ENCODE measurements around the gene DYSF.
"Not testable (repeated sequence)": the region's sequence is repeated elsewhere in the genome, so short reads cannot be mapped to it uniquely, and the experiment has no call there.

DYSF gene

DNA sequence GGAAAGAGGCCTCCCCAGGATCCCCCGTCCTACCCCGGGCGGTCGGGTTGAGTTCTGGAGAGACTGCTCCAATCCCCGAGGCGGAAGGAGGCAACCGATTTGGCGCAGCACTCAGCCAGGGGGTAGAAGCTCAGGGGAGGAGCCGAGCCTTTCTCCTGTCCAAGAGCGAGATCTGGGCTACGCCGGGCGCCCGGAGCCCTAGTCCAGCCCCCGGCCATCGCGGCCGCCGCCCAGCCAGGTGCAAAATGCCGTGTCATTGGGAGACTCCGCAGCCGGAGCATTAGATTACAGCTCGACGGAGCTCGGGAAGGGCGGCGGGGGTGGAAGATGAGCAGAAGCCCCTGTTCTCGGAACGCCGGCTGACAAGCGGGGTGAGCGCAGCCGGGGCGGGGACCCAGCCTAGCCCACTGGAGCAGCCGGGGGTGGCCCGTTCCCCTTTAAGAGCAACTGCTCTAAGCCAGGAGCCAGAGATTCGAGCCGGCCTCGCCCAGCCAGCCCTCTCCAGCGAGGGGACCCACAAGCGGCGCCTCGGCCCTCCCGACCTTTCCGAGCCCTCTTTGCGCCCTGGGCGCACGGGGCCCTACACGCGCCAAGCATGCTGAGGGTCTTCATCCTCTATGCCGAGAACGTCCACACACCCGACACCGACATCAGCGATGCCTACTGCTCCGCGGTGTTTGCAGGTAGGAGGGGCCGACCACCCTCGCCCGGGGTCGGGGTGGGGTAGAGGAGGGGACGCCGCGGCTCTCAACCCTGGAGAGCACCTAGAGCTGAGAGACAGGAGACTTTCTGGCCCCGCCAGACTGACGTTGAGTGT lies at the start of gene DYSF:
TSS of gene DYSF (plus strand) at position 158 of the 817 bp plus-strand sequence.
- no peak for DNase-seq

DNA sequence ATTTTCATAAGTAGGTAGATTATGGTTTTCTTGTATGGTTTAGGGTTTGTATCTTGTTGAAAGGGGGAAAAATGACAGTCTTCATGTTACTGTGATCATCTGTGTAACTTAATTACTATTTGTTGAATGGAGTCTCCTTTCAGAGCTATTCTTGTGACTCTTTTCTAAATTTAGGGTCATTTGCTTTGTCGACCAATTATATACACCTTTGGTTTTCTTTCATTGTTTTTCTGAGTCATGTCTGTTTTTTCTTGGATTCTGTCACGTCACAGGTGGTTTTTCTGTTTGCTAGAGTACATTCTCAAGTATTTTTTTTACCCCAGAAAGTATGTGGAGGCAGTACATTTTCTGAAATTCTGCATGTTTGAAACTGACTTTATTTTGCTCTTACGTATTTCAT lies 43.8 kb upstream of the DYSF start:
- DNase-seq: no peak

DNA sequence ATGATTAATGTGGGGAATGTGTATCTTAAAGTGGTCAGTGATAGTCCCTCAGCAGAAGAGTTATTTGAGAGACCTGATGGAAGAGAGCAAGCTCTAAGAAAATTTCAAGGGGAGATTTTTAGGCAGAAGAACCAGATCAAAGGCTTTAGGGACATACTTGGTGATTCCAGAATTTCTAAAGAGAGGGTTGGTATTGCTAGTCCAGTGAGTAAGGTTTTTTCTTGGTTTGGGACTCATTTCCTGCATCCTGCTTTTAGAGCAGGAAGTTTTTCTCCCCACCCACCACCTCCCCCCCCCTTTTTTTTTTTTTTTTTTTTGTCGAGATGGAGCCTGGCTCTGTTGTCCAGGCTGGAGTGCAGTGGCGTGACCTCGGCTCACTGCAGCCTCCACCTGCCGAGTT lies 42.7 kb upstream of the DYSF start:
- no peak for DNase-seq

DNA sequence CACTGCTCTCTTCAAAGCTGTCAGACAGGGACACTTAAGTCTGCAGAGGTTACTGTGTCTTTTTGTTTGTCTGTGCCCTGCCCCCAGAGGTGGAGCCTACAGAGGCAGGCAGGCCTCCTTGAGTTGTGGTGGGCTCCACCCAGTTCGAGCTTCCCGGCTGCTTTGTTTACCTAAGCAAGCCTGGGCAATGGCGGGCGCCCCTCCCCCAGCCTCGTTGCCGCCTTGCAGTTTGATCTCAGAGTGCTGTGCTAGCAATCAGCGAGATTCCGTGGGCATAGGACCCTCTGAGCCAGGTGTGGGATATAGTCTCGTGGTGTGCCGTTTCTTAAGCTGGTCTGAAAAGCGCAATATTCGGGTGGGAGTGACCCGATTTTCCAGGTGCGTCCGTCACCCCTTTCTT lies 36.5 kb upstream of the DYSF start:
- DNase-seq: not testable (repeated sequence)

DNA sequence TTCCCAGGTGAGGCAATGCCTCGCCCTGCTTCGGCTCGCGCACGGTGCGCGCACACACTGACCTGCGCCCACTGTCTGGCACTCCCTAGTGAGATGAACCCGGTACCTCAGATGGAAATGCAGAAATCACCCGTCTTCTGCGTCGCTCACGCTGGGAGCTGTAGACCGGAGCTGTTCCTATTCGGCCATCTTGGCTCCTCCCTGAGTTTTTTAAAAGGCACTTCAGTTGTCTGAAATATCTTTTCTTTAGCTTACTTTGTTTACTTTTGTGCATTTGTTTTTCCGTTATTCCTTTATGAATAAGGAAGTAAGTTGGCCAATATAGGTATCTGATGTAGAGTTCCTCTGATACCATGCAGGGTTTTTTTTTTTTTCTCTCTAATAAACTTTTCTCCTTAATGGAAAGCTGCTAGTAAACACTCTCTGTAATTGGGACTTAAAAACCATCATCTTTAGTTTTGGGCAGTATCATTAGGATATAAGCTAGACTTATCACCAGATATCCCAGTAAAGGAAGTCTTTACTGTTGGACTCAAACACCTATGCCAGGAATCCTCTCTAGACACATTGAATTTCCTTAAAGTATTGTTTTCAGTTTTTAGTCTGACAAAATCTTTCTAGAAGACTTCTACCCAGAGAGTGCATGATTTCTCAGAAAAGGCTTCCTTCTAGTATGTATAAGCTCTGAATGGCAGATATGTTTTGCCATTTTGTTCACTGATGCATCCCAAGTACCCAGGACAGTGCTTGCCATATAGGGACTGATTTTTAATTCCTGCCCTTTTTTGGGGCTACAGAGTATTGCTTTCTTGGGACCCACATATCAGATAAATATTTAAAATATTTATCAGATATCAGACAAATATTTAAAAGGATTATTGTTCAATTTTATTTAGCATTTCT lies 35.8 kb upstream of the DYSF start:
- DNase-seq: no peak

DNA sequence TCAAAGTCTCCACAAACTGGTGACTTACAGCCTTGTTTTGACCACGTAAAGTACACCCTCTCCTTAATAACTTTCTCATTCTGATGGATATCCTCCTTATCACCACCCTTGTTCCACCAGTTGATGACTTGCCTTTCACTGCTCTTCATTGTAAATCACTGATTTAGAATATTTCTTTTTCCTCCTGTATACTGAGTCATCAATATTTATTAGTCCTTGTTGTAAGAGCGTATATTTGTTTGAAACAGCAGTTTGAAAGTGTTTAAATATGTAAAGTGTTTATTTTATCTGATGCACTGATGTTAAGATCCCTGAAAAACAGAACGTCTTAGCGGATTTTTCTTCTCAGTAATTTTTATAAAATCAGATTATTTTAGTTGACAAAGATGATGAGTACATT lies 34.2 kb upstream of the DYSF start:
- DNase-seq: no peak

DNA sequence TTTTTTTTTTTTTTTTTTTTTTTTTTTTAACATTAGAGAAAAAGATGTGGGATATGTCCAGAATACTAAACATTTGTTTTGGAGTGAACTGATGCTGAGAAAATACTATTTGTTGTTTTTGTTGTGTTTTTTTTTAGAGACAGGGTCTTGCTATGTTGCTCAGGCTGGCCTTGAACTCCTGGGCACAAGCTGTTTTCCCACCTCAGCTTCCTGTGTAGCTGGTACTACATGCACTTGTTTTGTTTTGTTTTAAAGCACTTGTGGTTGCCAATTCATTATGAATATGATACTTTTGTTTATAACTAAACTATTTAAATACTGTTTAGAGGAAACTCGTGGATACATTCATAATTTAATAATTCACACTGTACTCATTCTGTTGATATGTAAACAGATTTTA lies 33.4 kb upstream of the DYSF start:
- no peak for DNase-seq

DNA sequence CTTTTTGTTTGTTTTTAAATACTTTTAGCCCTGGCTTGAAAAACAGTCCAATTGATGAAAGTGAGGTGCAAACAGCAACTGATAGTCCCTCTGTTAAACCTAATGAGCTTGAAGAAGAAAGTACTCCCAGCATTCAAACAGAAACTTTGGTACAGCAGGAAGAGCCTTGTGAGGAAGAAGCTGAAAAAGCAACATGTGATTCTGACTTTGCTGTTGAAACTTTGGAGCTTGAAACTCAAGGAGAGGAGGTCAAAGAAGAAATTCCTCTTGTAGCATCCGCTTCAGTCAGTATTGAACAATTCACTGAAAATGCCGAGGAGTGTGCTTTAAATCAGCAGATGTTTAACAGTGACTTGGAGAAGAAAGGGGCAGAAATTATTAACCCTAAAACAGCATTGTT lies 30.6 kb upstream of the DYSF start:
- DNase-seq: no peak

DNA sequence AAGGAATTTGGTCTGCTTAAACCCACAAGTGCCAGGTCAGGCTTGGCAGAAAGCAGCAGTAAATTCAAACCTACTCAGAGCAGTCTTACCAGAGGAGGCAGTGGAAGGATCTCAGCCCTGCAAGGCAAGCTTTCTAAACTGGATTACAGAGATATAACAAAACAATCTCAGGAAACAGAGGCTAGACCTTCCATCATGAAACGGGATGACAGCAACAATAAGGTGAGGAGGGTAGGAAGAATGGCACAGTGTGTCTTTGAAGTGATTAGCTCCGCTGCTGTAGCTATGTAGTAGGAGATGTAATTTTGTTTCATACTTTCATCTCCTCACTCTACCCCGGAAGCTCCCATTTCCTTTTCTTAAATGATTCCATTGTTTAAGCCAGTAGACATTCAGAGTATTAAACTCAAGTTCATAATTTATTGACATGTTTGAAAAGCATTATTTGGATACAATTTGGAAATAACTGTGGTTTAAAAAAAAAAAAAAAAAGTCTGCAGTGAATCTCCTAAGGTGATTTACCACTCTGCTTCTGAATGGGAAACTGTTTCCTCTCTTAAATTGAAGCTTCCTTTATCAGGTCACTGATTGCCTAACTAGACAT lies 29.4 kb upstream of the DYSF start:
- no peak for DNase-seq

DNA sequence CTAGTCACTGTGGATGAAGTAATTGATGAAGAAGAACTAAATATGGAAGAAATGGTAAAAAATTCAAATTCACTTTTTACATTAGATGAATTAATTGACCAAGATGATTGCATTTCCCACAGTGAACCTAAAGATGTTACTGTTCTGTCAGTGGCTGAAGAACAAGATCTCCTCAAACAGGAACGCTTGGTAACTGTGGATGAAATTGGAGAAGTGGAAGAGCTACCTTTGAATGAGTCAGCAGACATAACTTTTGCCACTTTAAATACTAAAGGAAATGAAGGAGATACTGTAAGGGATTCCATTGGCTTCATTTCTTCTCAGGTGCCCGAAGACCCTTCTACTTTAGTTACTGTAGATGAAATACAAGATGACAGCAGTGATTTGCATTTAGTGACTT lies 26.6 kb upstream of the DYSF start:
- no peak for DNase-seq

DNA sequence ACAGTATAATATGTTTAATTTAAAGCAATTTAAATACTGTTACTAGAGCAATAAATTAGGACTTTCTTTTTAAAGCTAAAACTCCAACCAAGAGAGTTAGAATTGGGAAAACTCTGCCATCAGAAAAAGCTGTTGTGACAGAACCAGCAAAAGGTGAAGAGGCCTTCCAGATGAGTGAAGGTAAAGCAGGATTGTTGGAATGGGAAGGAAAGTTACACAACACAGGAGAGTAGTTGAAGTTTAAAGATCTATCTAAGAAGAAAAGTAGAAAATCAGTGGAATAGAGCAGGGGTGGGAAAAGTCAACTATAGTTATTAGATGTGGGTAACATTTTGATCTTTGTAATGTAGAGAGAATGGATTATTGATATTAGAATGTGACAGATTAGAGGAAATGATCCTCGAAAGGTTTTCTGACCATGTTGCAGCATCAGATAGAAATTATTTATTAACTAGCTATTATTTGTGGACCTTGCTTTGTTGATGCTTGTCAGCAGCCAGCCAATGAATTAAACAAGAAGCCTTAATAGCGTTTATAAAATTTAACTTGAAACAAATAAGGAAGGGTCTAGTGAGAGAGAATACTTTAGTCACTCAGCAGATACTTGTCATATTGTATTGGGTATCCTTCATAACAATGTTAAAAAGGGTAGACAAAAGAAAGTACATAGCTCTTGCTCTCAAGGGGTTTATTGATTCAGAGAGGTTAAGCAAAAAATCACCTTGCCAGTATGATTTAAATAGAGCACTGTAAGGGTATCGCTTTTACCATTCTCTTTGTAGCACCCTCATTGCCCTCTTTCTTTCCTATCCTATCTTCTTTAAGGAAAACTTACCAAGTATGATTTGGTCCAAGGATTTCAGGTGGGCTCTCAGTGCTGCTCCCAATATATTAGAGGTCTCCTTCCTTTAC lies 24.6 kb upstream of the DYSF start:
- DNase-seq: no peak

DNA sequence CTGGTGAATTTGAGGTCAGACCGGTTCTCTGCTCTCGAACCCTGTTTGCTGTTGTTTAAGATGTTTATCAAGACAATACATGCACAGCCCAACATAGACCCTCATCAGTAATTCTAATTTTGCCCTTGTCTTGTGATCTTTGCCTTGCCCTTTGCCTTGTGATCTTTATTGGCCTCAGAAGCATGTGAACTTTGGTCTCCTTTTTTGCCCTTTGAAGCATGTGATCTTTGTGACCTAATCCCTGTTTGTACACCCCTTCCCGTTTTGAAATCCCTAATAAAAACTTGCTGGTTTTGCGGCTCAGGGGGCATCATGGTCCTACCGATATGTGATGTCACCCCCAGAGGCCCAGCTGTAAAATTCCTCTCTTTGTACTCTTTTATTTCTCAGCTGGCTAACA lies 8.2 kb upstream of the DYSF start:
- not testable (repeated sequence) for DNase-seq

DNA sequence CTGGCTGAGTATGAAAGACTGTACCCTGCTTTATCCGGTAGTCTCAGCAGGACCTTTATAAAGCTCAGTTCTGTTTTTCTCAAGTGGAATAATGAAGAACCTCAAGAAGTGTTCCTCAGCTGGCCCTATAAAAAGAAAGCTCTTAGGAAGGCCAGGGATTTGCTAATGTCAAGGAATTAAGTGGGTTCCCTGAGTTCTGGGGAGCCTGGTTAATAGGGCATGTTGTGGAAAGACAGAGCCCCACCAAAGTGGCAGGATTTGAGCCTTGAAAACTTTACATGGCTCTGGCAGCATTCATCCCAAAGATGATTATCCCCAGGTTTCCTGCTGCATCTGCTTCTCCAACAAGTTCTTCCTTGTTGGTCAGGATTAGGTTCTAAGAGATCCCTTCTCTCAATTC lies 6.9 kb upstream of the DYSF start:
- no peak for DNase-seq

DNA sequence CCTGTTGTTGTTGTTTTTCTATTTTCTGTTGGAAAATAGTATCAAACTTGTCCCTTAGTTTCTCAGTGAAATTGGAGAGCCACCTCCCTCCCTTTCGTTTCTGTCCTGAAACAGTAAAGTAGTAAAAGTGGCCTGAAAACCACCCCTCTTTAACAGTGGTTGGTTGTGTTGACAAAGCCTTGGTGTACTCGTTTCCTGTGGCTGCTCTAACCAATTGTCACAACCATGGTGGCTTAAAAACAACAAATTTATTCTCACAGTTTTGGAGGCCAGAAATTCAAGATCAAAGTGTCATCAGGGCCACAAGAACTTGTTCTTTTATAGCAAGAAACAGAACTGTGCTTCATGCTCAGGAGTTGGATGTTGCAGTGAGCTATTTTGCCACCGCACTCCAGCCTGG lies 4.0 kb upstream of the DYSF start:
- DNase-seq: no peak

DNA sequence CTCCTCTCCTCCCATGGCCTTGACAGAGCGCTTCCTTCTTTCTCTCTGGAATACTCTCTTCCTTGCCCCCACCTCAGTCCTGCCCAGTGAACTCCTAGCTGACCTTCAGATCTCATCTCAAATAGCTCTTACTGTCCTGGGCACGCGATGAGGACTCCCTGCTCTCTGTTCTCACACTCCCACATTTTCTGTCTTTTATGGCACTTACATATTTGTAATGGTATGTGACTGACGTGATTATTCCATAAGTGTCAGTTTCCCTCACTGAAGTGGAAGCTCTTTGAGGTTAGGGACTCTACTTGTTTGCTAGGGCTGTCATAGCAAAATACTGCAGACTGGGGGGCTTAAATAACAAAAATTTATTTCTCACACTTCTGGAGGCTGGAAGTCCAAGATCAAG lies 1.7 kb upstream of the DYSF start:
- no peak for DNase-seq

DNA sequence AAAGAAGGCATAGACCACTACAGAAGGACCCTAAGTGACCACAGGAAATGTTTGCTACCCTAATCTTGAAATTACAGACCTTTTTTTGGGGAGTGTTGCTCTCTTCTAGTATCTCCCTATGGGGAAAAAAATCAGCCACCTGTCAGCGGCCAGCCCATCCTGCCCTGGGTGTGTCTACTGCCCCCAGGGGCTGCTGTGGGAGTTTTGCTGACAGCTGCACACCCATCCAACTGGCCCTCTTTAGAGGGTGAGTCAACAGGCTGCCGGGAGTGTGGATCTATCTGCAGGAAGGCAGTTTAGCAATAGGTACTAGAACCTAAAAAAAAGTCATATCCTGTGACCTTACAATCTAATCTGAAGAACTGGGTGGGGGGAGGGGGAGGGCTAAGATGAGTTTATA lies 796 bp upstream of the DYSF start:
- DNase-seq: no peak

DNA sequence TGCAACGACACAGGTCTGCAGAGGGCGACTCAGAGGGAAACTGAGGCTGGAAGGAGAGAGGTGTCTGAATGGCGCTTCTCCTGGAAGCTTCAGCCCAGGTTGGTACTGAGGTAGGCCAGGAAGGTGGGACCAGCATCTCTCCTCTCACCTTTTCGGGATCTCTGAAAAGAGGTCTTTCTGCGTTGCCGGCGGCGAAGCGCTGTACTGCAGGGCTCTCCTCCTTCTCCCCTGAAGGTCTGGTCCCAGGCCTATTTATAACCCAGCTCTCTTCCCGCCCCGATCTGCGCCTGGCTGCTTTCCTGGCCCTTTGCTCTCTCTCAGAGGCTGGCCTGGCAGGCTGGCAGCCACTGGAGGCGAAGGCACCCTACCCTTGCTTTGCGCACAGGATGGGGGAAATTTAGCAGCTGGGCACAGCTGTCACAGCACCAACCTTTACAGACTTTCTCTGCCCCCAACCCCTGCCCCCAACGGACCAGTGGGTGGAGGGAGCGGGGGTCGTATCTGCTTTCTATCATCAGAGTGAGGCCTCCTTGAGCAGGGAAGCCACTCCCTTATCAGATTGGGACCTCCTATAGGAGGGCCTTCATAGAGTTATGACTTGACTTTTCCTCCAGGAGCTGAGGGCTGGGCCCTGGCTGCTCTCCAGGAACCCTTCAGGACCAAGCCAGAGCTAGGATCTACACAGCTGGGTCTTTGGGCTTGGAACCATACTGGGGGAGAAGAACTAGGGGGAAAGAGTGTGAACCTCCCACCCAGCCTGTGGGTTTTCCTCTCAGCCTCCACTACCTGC lies 1.1 kb downstream of the DYSF start:
- no peak for DNase-seq

DNA sequence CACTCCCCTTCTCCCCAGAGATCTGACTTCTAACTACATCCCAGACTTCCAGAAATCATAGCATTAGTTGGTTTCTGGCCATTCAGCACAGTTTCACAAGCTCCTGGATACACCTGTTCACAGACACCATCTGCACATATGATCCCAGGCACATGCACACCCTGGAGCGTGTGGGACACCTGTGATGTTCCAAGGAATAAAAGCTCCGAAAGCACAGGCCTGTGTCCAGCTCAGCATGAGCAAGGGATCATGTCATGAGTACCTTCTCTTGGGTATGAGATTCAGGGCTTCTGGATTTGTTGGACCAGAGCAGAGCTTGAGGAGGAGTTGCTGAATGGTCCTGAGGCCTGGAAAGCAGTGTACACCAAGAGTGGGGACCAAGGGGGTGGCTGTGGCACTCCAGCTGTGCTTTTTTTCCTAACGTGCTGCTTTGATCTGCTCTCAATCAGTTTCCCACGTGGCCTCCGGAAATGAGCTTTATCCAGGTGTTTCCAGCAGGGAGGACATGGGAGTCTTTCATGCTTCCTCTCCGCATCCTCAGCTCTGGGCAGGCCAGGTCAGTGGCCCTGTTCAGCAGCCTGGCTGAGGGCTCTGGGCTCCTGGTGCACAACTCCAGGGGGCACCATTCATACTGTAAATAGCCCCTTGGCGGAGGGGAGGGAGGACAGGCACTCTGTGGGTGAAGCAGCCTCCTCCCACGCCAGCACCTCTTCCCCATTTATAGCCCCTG lies 1.8 kb downstream of the DYSF start:
- no peak for DNase-seq

DNA sequence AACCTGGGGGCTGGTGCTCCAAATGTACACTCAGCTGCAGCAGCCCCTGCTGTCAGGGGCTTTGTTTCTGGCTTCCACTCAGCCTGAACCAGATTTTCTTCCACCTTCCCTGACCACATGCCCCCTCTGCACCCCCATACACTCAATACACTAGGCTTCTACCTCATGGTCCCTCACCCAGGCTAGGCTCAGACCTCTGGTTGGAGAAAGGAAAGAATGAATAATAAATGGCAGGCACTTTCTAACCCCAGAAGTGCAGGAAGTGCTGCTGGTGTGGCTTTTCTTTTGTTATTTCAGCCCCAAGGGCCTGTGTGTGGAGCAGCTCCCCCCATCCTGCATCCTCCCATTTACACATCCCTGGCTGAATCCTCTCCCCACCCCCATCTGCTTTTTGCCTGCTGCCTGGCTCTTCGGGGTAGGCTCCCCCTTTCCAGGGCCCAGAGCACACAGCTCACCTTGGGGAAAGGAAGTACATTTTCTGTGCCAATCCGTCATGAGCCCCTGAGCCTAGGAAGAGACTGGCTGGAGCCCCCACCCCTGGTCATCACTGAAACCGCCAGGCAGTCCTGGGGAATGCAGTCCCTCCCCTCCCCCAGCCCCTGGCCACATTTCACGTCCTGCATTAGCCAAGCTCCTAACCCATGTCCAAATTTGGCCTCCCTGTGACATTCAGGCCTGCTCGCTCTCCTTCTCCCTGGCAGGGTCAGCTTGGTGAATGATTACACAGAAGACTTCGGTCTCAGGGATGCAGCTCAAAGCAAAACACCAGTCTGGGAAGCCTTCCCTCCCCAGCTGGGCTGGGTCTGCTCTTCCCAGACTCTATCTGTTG lies 2.6 kb downstream of the DYSF start:
- no peak for DNase-seq

DNA sequence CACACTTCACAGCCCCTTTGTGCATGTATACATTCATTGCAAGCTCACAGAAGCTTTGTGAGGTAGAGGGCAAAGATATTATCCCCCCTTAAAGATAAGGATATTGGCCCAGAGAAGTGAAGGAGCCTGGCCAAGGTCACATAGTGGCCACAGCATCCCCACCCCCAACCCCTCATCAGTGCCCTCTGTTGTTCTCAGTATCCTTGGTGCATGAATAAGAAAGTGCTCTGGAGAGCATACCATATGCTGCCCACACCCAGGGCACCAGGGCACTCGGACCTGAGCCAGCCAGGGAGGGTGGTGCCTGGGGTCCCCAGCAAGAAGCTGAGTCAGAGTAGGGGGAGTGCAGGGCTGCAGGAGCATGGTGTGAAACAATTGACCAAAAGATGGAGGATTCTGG lies 3.3 kb downstream of the DYSF start:
- DNase-seq: no peak
